SKM-1 (cell line): Measurements from ENCODE around the gene CCDC136.

Experiments used
- DNase-seq: peaks from one replicate; lab custom pipeline; 2025; ENCODE audit not compliant: unreplicated experiment; lab: John Stamatoyannopoulos, UW

The CCDC136 gene

DNA sequence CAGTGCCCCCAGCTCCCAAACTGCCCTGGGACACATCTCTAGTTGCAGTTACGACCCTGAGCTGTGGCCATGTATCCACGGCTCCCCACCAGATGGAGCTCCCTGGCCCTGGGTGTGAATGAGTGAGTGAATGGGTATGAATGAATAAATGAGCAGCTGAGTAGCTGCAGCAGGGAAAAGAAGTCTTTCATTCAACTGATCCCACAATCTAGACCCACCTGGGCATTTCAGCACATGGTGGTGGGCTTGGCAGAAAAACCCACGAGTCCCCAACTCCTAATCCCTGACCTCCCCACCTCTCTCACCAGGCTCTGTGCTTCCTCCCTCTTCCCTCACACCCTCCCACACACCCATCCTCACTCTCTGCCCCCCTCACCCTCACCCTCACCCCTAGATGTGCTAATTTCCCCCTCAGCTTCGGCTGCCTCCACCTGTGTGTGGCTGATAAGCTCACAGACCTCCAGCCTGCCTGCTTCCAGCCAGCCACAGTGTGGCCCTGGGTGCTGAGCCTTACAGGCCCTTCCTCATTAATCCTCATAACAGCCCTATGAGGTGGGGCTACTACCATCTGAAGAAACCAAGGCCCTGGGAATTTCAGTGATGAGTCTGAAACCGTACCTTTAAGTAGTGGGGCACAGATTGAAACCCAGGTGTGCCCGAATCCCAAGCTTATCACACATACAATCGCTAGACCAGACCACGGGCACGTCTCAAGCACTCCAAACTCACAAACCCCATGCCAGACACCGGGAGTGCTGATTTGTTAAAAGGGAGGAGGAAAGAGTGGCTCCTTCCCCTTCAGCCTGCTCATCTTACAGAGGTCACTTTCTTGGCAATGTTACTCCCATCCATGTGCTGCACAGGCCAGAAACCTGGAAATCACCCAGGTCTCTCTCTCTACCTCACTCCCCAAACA is 68.6 kb downstream of the CCDC136 start:
- no peak for DNase-seq

DNA sequence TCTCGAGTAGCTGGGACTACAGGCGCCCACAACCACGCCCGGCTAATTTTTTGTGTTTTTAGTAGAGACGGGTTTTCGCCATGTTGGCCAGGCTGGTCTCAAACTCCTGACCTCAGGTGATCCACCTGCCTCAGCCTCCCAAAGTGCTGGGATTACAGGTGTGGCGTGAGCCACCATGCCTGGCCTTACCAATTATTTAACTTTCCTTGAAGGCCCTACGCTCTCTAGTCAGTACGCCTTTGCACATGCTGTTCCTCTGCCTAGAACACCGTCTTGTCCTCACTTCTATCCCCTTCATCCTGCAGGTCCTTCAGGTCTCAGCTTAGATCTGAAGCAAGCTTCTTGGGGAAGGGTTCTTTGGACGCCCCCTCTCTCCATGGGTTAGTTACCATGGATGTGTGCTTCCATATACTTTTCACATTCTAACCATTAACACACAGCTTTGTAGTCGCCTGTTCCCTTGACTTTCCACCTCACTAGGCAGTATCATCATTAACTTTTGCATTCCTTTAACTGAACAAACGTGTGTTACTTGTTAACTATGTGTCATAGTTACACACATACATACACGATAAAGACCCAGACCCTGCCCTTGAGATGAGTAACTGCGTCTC is 70.3 kb downstream of the CCDC136 start:
- DNase-seq: no peak

DNA sequence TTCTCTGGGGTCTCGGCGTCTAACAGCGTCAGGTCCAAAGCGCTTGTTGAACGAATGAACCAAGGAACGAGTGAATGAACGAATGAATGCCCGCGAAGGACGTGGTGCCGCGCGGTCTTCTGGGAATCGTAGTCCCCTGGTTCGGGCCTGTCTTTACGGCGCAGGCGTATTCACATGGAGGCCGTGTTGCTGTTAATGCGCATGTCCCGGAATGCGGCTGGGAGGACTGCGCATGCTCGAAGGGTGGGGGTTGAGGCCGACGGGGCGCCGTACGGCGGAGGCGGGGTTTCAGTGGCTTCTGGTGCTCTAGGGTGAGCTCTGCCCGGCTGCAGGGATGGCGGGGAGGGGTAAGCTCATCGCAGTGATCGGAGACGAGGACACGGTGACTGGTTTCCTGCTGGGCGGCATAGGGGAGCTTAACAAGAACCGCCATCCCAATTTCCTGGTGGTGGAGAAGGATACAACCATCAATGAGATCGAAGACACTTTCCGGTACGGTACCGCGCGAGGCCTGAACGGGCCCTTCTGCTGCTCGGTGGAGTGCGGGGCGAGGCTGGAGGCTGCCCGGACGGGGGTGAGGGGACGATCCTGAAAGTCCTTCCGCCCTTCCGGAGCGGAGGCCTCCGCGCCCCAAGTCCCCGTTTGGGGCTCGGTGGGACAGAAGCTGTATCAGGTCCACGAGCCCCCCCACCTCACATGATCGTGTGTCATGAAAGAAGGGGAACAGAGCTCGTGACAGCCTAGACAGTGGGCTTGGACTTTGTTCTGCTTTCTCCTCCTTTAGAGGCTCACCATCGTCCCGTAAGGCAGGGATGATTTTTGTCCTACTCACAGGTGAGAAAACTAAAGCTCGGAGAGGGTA is 71.0 kb downstream of the CCDC136 start, which contains the start of gene ATP6V1F:
Gene ATP6V1F (plus strand): TSS at position 286 of the 862 bp plus-strand sequence. CDS start 49 bp downstream, at position 335.
- peak; percentile 94 for DNase-seq

DNA sequence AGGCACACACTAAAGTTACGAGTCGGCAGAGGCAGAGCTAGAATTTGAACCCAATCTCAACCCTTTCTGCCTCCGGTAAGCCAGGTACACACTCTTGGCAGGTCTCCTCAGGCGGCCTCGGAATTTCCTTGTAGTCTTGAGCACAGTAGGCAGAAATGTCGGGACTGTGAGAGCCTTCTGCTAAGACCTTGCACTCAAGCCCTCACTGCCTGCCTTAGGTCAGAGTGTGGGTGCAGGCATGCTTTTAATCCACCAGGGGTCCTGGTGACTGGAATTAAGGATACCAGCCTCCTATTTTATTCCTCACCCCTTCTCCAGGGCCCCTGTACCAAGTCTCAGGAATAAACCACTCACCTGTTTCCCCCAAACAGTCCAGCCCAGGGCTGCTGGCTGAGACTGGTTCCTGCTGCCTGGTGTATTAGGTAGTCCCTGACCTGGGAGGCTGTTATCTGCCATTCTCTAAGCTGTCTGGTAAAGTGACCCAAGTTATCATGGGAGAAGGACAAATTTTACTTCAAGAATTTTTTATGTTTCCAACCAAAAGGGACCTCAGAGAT is 71.7 kb downstream of the CCDC136 start:
- peak; percentile 25 for DNase-seq

DNA sequence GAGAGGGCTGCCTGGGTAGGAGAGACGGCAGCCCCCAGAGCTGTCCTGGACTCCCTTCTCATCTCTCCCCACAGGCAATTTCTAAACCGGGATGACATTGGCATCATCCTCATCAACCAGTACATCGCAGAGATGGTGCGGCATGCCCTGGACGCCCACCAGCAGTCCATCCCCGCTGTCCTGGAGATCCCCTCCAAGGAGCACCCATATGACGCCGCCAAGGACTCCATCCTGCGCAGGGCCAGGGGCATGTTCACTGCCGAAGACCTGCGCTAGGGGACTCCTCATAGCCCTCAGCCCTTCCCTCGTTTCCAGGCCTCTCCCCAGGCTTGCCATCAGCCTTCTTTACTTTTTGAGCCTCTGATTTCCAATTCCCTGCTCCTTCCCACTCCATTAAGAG is 73.5 kb downstream of the CCDC136 start:
- no peak for DNase-seq

DNA sequence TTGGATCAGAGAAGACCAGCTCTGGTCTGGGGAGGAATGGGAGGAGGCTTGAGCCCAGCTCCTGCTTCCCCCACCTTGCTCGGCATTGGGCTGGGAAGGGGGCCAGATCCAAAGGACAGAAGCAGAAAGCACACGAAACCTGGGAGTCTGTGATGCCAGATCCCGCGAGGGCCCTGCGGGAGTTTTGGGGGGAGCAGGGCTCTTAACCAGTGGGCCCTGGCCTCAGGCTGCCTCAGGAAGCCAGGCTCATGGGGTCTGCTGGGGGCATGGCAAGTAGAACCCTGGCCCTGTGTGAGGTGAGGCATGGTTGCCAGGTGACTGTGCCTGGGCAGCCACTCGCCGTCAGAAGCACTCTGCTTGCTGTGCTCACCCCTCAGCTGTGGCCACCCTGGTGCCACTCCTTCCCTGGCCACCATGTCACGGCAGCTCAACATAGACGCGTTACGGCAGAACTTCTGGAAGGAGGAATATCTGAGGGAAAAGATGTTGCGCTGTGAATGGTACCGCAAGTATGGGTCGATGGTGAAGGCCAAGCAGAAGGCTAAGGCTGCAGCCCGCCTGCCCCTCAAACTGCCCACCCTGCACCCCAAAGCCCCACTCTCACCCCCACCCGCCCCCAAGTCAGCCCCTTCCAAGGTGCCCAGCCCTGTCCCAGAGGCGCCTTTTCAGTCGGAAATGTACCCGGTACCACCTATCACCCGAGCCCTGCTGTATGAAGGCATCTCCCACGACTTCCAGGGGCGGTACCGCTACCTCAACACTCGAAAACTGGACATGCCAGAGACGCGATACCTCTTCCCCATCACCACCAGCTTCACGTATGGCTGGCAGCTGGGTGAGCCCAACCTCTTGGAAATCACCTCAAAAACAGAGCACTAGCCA is 74.5 kb downstream of the CCDC136 start:
- no peak for DNase-seq

DNA sequence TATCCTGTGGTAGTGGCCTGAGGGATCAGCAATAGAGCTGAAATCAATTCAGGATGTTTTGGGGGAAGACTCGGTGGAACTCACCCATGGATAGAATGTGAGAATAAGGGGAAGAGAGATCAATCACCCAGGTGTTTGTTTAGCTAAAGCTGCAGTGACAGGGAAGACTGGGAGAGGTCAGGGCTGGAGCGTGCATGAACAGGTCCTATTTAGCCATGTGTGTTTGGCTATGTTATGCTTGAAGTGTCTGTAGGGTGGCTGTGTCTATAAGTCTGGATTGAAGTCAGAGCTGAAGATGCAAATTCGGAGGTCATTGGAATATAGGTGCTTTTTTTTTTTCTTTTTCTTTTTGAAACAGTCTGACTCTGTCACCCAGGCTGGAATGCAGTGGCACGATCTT is 75.5 kb downstream of the CCDC136 start:
- DNase-seq: no peak

DNA sequence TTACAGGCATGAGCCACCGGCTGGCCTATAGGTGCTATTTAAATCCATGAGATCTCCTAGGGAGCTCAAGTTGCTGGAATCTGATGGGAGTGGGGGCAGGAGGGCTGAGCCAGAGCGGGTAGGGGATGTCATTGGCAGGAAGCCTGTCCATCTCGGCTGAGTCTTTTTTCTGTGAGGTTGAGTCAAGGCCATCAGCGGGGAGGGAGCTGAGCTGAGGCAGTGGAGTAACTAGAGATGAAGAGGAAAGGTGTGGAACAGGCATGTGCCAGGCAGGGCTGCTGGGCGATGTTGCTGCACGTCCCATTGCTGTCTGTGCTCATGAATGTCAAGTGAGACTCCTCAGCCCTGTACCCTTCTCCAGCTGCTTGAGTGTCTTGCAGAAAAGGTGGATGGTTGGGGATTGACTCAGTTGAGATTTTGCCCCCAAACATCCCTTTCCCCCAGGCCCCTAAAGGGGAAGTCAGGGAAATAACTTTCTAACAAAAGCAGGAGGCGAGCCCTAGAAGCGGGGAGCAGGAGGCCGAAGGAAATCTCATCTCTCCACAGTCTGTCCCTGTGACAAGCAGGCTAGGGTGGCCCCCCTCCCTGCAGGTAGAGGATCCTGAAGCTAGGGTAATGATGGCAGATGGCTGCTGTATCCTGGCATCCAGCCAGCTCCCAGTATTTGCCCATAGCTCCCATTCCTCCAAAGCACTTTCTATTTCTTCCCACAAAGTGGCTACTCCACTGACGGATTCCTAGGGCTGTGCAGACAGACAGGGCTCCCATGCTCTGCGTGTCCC is 76.3 kb downstream of the CCDC136 start:
- no peak for DNase-seq

DNA sequence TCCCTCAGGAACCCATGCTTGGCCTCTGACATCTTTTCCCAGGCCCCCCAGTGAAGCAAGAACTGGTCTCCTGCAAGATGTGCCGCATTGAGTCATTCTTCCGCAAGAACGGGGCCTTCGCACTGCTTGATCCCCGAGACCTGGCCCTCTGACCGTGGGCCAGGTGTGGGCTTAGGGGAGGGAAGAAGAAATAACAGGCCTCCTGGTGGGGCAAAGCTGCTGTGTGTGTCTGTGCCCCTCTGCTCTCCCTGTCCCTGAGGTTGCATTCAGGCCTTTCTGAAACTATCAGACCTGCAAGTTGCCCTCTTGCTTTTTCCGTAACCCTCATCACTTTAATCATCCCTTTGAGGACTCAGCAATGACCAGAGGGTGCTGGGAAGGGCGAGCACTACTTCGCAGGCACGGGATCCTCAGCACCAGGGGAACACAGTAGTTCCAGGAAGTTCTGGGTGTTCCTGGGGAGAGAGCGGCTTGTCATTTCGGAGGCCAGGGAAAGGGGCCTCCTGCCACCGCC is 76.9 kb downstream of the CCDC136 start:
- no peak for DNase-seq

DNA sequence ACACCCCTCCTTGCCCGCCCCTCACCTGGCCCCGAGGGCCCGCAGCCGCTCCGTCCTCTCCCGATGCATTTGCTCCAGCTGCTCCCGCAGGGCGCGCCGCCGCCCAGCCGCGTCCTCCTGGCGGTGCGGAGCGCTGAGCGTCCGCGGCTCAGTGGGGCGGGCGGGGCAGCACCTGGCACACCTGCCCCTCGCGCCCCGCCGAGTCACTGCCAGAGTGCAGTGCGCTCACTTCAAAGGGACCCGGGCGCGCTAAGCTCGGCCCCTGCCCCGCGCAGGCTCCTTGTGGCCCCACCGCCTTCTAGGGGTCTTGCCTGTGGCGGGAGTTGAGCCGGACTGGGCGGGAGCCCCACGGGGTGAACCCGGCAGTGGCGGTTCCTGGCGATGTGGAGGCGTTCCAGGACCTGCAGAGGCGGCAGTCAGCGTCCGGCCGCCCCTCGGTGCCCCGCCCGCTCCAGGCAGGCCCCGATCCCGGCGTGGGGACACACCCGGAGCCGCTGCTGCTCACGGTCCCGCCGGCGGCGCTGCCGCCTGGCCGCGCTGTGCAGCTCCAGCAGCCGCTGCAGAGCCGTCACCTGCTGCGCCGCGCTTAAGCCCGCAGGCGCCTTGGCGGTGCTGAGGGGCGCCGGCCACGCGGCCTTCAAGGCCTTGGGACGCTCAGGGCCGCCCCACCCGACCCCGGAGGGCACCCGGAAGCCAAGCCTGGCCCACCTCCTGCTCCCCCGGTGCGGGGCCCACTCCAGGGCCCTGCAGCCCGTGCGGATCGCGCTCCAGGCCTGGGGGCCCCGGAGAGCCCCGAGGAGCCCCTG is 77.6 kb downstream of the CCDC136 start:
- no peak for DNase-seq

DNA sequence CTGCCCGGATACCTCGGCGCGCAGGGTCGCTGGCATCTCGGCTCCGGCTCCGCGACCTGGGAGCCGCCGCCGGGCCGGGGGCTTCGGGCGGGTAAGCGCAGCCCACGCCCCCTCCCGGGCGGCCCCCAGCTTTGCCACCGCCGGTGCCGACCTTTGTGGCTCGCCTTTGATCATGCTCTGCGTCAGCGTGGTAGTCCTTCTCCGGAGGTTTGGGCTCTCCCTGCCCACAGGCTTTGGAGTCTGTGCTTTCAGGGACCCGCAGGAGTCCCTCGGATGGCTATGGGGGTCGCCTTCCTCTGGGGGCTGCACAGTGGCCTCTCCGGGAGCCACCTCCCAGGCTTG is 78.1 kb downstream of the CCDC136 start:
- no peak for DNase-seq

DNA sequence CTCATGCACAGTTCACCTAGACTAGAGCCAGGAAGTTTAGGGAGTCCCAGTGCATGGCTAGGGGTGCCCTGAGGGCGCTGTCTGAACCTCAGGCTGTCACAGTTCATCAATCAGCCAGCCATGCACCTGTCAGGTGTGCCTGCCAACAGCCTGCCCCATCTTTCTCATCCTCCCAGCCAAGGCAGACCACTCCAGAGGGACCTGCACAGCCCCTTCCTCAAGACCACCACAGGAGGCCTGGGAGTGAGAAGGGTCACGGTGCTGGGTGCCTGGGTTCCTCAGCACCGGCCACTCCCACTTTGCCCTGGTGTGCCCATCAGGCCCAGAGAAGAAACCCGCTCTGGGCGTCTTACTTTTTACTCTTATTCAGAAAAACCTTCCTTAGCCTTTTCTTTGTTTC is 79.3 kb downstream of the CCDC136 start:
- DNase-seq: no peak
